Umbilical cord (tissue), 2 donors: ENCODE data around the gene CRTC3. TPM values are rescaled to one million over a fixed set of nuclear protein-coding genes. Genes with fewer than 3 reads are reported as not detected.
A peak's percentile ranks its signal among the peaks of the same experiment; 100 is the strongest.
"Not testable (repeated sequence)": the region's sequence is repeated elsewhere in the genome, so short reads cannot be mapped to it uniquely, and the experiment has no call there.

ENCODE experiments used
- DNase-seq: peaks from one replicate; pipeline ENCODE4 v3.0.0-alpha.2; 2015; ENCODE audit warnings: low spot score
- total RNA-seq: library from RNA; depleted of rRNA; stranded (reverse); fragments of >200 nt; gene quantifications from one replicate; pipeline ENCODE4 v1.2.3, GENCODE V29; 2014; ENCODE audit warnings: low replicate concordance; ENCODE audit not compliant: insufficient read depth

Gene CRTC3
- total RNA-seq, result 40.0 TPM

- DNase-seq, result peak; percentile 61
Observed at GRCh38 chr15:90529371-90530249, at the start of gene CRTC3. Gene CRTC3, plus strand, starts transcription at chr15:90529923. Its CDS starts 149 bp downstream, at chr15:90530072.

GRCh38 chr15:90481023-90481422 is 48.7 kb upstream of the CRTC3 start:
- DNase-seq, result no peak

GRCh38 chr15:90482124-90483011 is 47.4 kb upstream of the CRTC3 start:
- peak; percentile 69 for DNase-seq

DNA sequence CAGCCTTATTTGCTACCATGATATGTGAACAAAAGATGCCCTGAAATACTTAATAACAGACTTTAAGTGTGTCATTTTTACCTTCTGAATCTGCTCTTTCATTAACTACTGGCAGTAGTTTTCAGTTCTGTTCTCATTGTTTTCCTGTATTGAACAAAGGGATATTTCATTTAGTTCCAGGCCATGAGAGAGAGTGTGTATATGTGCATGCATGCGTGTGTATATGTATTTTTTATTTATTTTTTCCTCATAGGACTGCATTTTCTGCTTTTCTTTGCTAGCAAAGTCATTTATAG is 46.8 kb upstream of the CRTC3 start:
- DNase-seq, result no peak

DNA sequence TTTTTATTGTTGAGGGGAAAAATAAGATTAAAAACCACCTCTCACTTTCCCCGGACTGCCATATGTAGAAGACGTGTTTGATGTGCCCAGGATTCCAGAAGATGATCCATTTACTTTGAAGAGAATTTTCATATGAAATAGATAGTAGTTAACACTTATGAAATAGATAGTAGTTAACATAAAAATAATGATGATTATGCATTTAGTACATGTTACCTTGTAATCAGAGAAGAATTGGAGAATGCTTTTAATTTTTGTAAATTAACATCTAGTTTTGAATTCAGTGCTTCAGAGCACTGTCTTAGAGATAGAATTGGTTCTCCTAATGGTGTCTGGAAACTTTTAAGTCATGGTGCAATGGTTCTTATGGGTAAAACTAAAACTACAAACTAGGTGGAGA is 46.1 kb upstream of the CRTC3 start:
- DNase-seq, result no peak

DNA sequence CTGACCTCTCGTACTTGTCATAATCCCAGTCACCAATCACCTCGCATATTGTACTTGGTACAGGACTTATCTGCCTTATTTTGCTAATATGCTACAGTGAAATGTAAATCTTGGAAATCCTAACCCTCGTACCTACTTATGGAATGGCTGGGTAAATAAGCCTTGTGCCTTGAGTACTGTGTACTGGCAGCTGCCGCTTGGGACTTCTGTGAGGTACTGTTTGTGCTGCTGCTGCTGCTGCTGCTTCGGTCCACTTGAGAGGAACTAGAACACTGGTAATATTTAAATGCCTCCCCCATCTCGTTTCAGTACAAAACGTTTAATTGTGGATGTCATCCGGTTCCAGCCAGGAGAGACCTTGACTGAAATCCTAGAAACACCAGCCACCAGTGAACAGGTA is 42.5 kb upstream of the CRTC3 start:
- no peak for DNase-seq

GRCh38 chr15:90489514-90489913 is 40.2 kb upstream of the CRTC3 start:
- no peak for DNase-seq

DNA sequence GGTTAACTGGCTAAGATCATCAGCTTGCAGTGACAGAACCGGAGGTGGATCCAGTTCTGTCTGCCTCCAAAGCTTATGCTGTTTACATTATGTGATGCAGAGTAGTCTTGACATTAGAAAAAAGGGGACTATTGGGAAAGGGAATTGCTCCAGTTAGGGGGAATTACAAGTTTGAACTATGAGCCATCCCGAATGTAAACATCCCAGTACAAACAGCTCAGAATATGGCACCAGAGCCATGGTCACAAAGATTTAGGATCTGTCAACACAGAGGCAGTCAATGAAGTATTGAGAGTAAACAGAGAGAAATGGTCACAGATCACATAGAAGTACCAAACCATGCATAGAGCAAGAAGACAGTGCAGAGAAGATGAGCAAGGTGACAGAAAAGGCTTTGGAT is 39.8 kb upstream of the CRTC3 start:
- DNase-seq, result no peak

DNA sequence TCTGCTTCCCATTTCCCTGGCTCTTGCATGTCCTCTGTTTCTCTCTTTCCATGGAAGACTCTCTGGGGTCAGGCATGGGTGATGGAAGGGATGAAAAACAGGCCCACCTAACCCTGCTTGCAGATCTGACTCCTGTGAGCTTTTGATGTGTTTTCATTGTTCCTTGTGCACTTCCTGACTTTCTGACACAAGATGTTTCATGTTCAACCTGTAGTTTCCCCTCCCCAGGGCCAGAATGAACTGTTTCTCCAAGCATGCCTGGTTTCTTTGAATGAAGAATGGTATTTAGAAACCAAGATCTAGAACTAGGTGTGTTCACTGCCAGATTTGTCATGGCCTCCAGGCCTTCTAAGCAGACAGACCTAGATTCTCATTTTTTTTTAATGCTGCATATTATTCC is 36.1 kb upstream of the CRTC3 start:
- no peak for DNase-seq

GRCh38 chr15:90495067-90495466 is 34.7 kb upstream of the CRTC3 start:
- DNase-seq, result no peak

- DNase-seq, result no peak
Observed at GRCh38 chr15:90496791-90497190, 32.9 kb upstream of the CRTC3 start.

DNA sequence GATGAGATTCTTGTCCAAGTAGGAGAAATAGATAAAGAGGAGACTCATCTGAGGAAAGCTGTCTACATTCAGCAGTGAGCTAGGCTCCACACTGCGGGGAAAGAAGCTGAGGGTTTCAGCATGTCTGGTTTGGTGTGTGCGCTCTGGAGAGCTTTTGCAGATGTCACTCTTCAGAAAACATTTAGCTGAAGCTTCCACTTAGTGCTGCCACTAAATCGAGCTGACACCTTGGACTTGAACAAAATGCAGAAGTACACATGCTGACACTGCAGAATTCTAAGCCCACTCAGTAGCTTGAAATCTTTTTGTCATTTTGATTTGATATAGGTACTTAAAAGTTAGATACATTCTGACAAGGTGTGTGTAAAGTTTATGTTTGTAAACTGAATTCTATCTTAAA is 32.3 kb upstream of the CRTC3 start:
- no peak for DNase-seq

DNA sequence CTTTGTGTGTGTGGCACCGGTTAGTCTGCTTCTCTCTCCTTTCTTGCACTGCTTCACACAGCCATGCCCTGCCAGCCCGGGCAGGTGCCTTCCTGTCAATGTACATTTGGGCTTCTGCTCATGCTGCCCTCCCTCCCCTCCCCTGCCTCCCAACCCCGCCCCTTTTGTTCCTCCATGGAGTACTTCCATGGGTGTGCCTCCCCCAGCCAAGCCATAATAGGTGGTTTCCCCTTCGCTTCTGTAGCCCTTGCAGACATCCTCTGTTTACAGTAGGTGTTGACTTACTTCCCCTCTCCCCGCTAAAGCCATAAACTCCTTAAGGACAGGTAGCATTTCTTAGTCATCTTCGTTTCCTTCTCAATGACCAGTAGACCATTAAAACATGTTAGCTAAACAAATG is 31.8 kb upstream of the CRTC3 start:
- DNase-seq, result no peak

GRCh38 chr15:90500171-90500570 is 29.6 kb upstream of the CRTC3 start:
- no peak for DNase-seq

GRCh38 chr15:90501898-90502297 is 27.8 kb upstream of the CRTC3 start:
- DNase-seq, result no peak

DNA sequence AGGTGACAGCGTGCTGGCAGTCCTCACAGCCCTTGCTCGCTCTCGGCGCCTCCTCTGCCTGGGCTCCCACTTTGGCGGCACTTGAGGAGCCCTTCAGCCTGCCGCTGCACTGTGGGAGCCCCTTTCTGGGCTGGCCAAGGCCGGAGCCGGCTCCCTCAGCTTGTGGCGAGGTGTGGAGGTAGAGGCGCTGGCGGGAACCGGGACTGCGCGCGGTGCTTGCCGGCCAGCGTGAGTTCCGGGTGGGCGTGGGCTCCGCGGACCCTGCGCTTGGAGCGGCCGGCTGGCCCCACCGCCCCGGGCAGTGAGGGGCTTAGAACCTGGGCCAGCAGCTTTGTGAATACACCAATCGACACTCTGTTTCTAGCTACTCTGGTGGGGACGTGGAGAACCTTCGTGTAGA is 18.9 kb upstream of the CRTC3 start:
- DNase-seq, result not testable (repeated sequence)

DNA sequence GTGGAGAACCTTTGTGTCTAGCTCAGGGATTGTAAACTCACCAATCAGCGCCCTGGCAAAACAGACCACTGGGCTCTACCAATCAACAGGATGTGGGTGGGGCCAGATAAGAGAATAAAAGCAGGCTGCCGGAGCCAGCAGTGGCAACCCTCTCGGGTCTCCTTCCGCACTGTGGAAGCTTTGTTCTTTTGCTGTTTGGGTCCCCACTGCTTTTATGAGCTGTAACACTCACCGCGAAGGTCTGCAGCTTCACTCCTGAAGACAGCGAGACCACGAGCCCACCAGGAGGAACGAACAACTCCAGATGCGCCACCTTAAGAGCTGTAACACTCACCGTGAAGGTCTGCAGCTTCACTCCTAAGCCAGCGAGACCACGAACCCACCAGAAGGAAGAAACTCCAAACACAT is 18.5 kb upstream of the CRTC3 start:
- DNase-seq, result not testable (repeated sequence)

GRCh38 chr15:90512276-90512675 is 17.4 kb upstream of the CRTC3 start:
- no peak for DNase-seq

GRCh38 chr15:90512981-90513380 is 16.7 kb upstream of the CRTC3 start:
- DNase-seq, result no peak

- DNase-seq, result no peak
Observed at GRCh38 chr15:90513448-90513847, 16.3 kb upstream of the CRTC3 start.

GRCh38 chr15:90513893-90514292 is 15.8 kb upstream of the CRTC3 start:
- not testable (repeated sequence) for DNase-seq

DNA sequence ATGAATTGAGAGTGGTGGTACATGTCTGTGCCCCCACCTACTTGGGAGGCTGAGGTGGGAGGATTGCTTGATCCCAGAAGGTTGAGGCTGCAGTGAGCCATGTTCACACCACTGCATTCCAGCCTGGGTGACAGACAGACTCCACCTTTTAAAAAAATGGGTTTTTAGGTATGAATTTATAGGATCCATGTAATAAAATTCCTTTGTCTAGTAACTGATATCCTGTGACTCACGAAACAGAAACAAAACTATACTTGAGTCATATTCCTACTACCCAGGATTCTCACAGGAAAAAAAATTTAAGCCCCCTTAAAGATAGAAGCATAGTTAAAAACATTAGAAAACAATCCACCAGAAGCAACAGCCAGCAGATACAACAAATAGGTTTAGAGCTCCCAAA is 10.0 kb upstream of the CRTC3 start:
- DNase-seq, result no peak

DNA sequence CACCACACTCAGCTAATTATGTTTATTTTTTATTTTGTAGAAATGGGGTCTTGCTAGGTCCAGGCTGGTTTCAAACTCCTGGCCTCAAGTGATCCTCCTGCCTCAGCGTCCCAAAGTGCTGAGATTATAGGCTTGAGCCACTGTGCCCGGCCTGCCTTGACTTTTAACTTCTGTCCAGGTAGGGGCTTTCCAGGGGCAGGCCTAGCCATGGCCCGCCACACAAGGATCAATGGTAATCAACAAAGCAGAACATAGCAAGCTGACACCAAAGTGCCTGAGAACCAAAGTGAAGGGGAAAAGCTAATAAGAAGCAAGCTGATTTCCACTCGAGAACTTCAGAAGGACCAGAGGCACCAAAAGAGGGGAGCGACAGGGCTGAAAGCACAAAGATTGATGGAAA is 9.4 kb upstream of the CRTC3 start:
- no peak for DNase-seq
